Esophagus (tissue), 2 donors: ENCODE measurements around the gene SLITRK5. TPM values are rescaled to one million over a fixed set of nuclear protein-coding genes. Genes with fewer than 3 reads are reported as not detected.

ENCODE experiments used
- H3K27ac ChIP-seq, 2 donors: one replicate each; pipeline ENCODE4 v1.5.1; 2013; ENCODE audit warnings: low read depth in 2 of 2, mild to moderate bottlenecking in 2 of 2, inconsistent platforms in 1 of 2, low read length in 1 of 2, moderate library complexity in 1 of 2
- H3K27me3 ChIP-seq, 2 donors: one replicate each; pipeline ENCODE4 v1.6.1; 2013; ENCODE audit warnings: low read length in 2 of 2, control low read depth in 1 of 2, mild to moderate bottlenecking in 1 of 2; ENCODE audit not compliant: insufficient read depth in 2 of 2, control insufficient read depth in 1 of 2
- H3K36me3 ChIP-seq, 2 donors: one replicate each; pipeline ENCODE4 v1.6.1; 2013; ENCODE audit warnings: low read length in 1 of 2; ENCODE audit not compliant: control insufficient read depth in 2 of 2, insufficient read depth in 2 of 2
- H3K4me1 ChIP-seq, 2 donors: one replicate each; pipeline ENCODE4 v1.6.1; 2013; ENCODE audit warnings: low read length in 1 of 2; ENCODE audit not compliant: control insufficient read depth in 2 of 2, insufficient read depth in 2 of 2
- H3K4me3 ChIP-seq, 2 donors: one replicate each; pipeline ENCODE4 v1.5.1; 2013; ENCODE audit warnings: low read length in 2 of 2, mild to moderate bottlenecking in 2 of 2, low read depth in 1 of 2, moderate library complexity in 1 of 2
- H3K9me3 ChIP-seq, 2 donors: one replicate each; pipeline ENCODE4 v1.6.1; 2013; ENCODE audit warnings: mild to moderate bottlenecking in 2 of 2, low read depth in 1 of 2, low read length in 1 of 2, moderate library complexity in 1 of 2; ENCODE audit not compliant: control insufficient read depth in 2 of 2, insufficient read depth in 1 of 2
- WGBS, 2 donors: extraction: QIAGEN DNeasy Blood & Tissue Kit; methylation state at CpG; one replicate each; pipeline ENCODE4 v1.1.7; 2013; 5-methylcytosine and 5-hydroxymethylcytosine counted together
- polyA plus RNA-seq, 2 donors: library from polyadenylated mRNA; stranded (reverse); fragments of 200-250 nt; gene quantifications; one replicate each; pipeline ENCODE4 v1.2.3, GENCODE V29; 2013
- donor health status: healthy with polysubstance abuse.
- donor health status: Bipolar disorder and iron deficiency.

The SLITRK5 gene
- polyA plus RNA-seq, 2 donors: 0.02 TPM

GRCh38 chr13:87709947-87710346, 38.8 kb downstream of the SLITRK5 start:
- Histone ChIP-seq H3K4me3 (no peak overlapping the region), H3K36me3 (no peaks in the 10 kb centered on the region), H3K9me3 (no peaks in the 10 kb centered on the region), H3K27ac (no peak overlapping the region), H3K27me3 (no peaks in the 10 kb centered on the region), H3K4me1 (no peaks in the 10 kb centered on the region)
- 64 to 70% methylated on average over 1 of the region's 1 CpG for WGBS, 2 donors

- Histone ChIP-seq H3K9me3 (no peaks in the 10 kb centered on the region), H3K27me3 (no peaks in the 10 kb centered on the region), H3K4me3 (no peak overlapping the region), H3K27ac (no peak overlapping the region), H3K36me3 (no peaks in the 10 kb centered on the region), H3K4me1 (no peaks in the 10 kb centered on the region)
- 59 to 73% methylated on average over 2 of the region's 2 CpGs for WGBS, 2 donors
Measured at GRCh38 chr13:87712012-87712411, 40.8 kb downstream of the SLITRK5 start.
